ENCODE data around the gene ACTA2. TPM values are rescaled to one million over a fixed set of nuclear protein-coding genes. Genes with fewer than 3 reads are reported as not detected.

ACTA2 gene
- total RNA-seq, 1 experiment from 2014 or later = 5.3 TPM

- H3K4me1 ChIP-seq (replicated peaks; ENCODE audit: insufficient read depth) = no peaks in the 10 kb centered on the region
- ChIA-PET CTCF (interaction anchor here (0.7 kb wide), 1 partner anchor 117 kb away, joined by 3 read pairs; no protein-coding TSS in a partner anchor), POLR2A (ENCODE audit: unreplicated experiment) (no interaction called here)
- no peak overlapping the region for H3K4me2 ChIP-seq
- BruUV-seq (replicated peaks) = no TSS peak
- H4K20me1 ChIP-seq (ENCODE audit: insufficient read depth) = no peaks in the 10 kb centered on the region
- DNase-seq = no peak
- no peaks in the 10 kb centered on the region for H3K27me3 ChIP-seq (ENCODE audit: insufficient read depth, low read depth)
- H3K9me2 ChIP-seq (ENCODE audit: insufficient read depth) = no peaks in the 10 kb centered on the region
- H3K36me3 ChIP-seq (ENCODE audit: low read depth) = no peaks in the 10 kb centered on the region
- peaks cover 3% of the 10 kb centered on the region; the same call in 1 of the 2 replicates for H3F3A ChIP-seq (ENCODE audit: insufficient read depth, low read depth)
- H3K9me3 ChIP-seq (ENCODE audit: insufficient read depth, low read depth) = no peaks in the 10 kb centered on the region
- intact Hi-C loops (cut with micrococcal nuclease; ENCODE audit: unreplicated experiment) = no loop called here
- no peak overlapping the region for H3K27ac ChIP-seq
- no peaks in the 10 kb centered on the region for H3K79me2 ChIP-seq (ENCODE audit: low read depth)
- H3K4me3 ChIP-seq = no peak overlapping the region
- TF ChIP-seq EZH2 (IDR thresholded peaks at IDR 0.05; ENCODE audit: low read depth) (no peak), CTCF (conservative IDR thresholded peaks at IDR 0.05) (no peak)
- no peak overlapping the region for H2AFZ ChIP-seq
Measured at GRCh38 chr10:88938039-88938438, 14.5 kb downstream of the ACTA2 start.

GRCh38 chr10:88936656-88937055 lies 15.9 kb downstream of the ACTA2 start:
- no TSS peak for BruUV-seq (replicated peaks)
- intact Hi-C loops (cut with micrococcal nuclease; ENCODE audit: unreplicated experiment) = no loop called here
- Histone ChIP-seq H3K27me3 (ENCODE audit: insufficient read depth, low read depth) (no peaks in the 10 kb centered on the region), H4K20me1 (ENCODE audit: insufficient read depth) (no peaks in the 10 kb centered on the region), H3K4me1 (replicated peaks; ENCODE audit: insufficient read depth) (0 out of 2 replicates have a peak, but pooled peaks cover 6% of the 10 kb centered on the region), H2AFZ (no peak overlapping the region), H3K9me3 (ENCODE audit: insufficient read depth, low read depth) (no peaks in the 10 kb centered on the region), H3K9me2 (ENCODE audit: insufficient read depth) (no peaks in the 10 kb centered on the region), H3K79me2 (ENCODE audit: low read depth) (no peaks in the 10 kb centered on the region), H3K36me3 (ENCODE audit: low read depth) (no peaks in the 10 kb centered on the region), H3F3A (ENCODE audit: insufficient read depth, low read depth) (peaks cover 9% of the 10 kb centered on the region; the same call in 1 of the 2 replicates), H3K4me3 (no peak overlapping the region), H3K27ac (no peak overlapping the region), H3K4me2 (no peak overlapping the region)
- ChIA-PET POLR2A (ENCODE audit: unreplicated experiment) (no interaction called here), CTCF (no interaction called here)
- TF ChIP-seq CTCF (conservative IDR thresholded peaks at IDR 0.05) (no peak), EZH2 (IDR thresholded peaks at IDR 0.05; ENCODE audit: low read depth) (no peak)
- DNase-seq = no peak

- TF ChIP-seq CTCF (conservative IDR thresholded peaks at IDR 0.05) = peak; percentile 76
- TF ChIP-seq EZH2 (IDR thresholded peaks at IDR 0.05; ENCODE audit: low read depth) = no peak
- H3K4me2 ChIP-seq = peak overlapping the region; percentile 39
- no peak overlapping the region for H3K4me3 ChIP-seq
- H2AFZ ChIP-seq = no peak overlapping the region
- H3K9me2 ChIP-seq (ENCODE audit: insufficient read depth) = no peaks in the 10 kb centered on the region
- DNase-seq = peak; percentile 45 to 62
- BruUV-seq (replicated peaks) = no TSS peak
- no peaks in the 10 kb centered on the region for H3K36me3 ChIP-seq (ENCODE audit: low read depth)
- H3K79me2 ChIP-seq (ENCODE audit: low read depth) = no peaks in the 10 kb centered on the region
- H3K4me1 ChIP-seq (replicated peaks; ENCODE audit: insufficient read depth) = 0 out of 2 replicates have a peak, but pooled peaks cover 6% of the 10 kb centered on the region
- no peaks in the 10 kb centered on the region for H4K20me1 ChIP-seq (ENCODE audit: insufficient read depth)
- intact Hi-C loops (cut with micrococcal nuclease; ENCODE audit: unreplicated experiment) = loop anchor here (1.0 kb wide), 3 partner anchors 52 to 278 kb away; no protein-coding TSS in a partner anchor
- ChIA-PET POLR2A (ENCODE audit: unreplicated experiment) (no interaction called here), CTCF (interaction anchor here (0.8 to 4.1 kb wide), 5 partner anchors 32 to 279 kb away, joined by 3 to 57 read pairs (median 3); partner anchors contain the start of gene FAS)
- H3K9me3 ChIP-seq (ENCODE audit: insufficient read depth, low read depth) = no peaks in the 10 kb centered on the region
- H3K27me3 ChIP-seq (ENCODE audit: insufficient read depth, low read depth) = no peaks in the 10 kb centered on the region
- no peak overlapping the region for H3K27ac ChIP-seq
- H3F3A ChIP-seq (ENCODE audit: insufficient read depth, low read depth) = peaks cover 9% of the 10 kb centered on the region; the same call in 1 of the 2 replicates
Measured at GRCh38 chr10:88934900-88935672, 17.5 kb downstream of the ACTA2 start.

Data from PC-9 (cell line).